GM12873 (cell line): Measurements from ENCODE around the gene KLHL5.

Source experiments
- CTCF ChIP-seq: IDR thresholded peaks from 2 replicates; pipeline ENCODE4 v1.5.1; 2012; ENCODE audit warnings: low read depth, mild to moderate bottlenecking, moderate library complexity, low read length, control low read depth; ENCODE audit not compliant: insufficient read depth; ENCODE audit errors: missing control alignments

KLHL5 gene

GRCh38 chr4:39045827-39046221, 16.2 kb upstream of the KLHL5 start:
- TF ChIP-seq CTCF, result no peak

GRCh38 chr4:39046249-39046648, 15.8 kb upstream of the KLHL5 start:
- TF ChIP-seq CTCF, result no peak

GRCh38 chr4:39047681-39048080, 14.4 kb upstream of the KLHL5 start:
- TF ChIP-seq CTCF, result no peak

DNA sequence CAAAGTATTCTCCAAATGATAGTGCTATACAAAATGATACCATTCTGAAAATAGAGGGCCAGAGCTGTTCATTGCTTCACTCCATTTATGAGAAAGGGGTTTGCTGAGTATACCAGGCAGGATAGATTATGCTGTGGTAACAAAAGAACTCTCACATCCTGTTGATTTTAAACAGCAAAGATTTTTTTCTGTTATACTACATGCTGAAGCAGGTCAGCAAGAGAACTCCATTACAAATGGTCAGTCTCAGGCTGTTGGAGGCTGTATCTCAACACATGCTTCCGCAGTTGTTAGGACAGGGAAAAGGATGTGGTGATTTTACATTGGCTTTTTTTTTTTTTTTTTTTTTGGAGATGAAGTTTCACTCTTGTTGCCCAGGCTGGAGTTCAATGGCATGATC, 13.7 kb upstream of the KLHL5 start:
- no peak for TF ChIP-seq CTCF

DNA sequence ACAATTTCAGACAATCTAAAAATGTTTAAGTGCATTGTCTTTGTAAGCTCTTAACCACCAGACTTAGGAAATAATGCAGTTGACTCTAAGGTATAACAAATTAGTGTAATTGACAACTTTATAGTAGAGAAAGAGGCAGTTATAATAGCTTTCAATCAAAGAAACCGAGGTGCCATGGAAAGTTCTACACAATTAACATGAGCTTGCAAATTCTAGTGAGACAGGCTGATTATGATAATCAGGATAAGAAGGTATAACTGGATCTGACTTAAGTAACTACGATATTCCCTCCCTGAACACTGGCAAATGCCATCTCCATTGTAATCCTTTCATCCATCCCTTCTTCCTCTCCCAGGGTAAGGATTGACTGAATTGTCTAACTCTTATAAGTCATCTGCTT, 11.4 kb upstream of the KLHL5 start:
- TF ChIP-seq CTCF, result no peak

GRCh38 chr4:39051492-39051891, 10.5 kb upstream of the KLHL5 start:
- no peak for TF ChIP-seq CTCF

- no peak for TF ChIP-seq CTCF
These were observed 8.0 kb upstream of the KLHL5 start for GRCh38 chr4:39053983-39054382.

DNA sequence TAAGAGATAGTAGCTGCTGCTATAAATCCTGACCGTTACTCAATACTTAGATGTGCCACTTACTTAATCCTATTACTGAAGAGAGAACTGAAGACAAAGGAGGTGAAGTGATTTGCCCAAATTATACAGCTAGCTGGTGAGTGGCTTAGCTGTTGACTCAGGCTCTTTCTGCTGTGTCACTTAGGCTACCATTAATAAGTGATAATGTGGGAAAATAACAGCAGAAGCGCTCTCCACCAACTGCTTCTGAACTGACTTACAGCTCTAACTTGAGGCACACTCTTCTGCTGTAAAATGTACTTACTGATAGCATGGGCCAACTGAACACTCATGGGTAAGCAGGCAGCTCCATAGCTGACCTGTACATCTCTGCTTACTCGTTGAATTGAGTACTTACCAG, 7.5 kb upstream of the KLHL5 start:
- TF ChIP-seq CTCF, result no peak
